ENCODE data around the gene TMEM98.

DNA sequence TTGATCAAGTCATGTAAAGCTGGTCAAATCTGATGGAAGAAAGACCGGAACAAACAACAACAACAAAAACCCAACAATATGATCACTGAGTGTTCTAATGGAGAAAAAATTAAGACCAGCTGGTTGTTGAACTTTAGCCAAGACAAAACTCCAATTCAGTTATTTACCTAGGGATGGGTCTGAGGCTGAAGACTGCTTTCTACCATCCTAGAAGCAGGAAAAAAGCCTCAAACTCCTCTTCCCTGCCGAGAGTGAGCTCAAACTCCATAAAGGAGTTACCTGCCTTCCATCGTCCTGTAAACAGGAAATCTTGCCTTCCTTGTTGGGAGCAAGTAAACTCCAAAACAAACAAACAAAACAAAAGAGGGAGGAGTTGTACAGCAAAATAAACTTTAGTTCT is 23.1 kb upstream of the TMEM98 start:
- TF ChIP-seq, protein P1, sequence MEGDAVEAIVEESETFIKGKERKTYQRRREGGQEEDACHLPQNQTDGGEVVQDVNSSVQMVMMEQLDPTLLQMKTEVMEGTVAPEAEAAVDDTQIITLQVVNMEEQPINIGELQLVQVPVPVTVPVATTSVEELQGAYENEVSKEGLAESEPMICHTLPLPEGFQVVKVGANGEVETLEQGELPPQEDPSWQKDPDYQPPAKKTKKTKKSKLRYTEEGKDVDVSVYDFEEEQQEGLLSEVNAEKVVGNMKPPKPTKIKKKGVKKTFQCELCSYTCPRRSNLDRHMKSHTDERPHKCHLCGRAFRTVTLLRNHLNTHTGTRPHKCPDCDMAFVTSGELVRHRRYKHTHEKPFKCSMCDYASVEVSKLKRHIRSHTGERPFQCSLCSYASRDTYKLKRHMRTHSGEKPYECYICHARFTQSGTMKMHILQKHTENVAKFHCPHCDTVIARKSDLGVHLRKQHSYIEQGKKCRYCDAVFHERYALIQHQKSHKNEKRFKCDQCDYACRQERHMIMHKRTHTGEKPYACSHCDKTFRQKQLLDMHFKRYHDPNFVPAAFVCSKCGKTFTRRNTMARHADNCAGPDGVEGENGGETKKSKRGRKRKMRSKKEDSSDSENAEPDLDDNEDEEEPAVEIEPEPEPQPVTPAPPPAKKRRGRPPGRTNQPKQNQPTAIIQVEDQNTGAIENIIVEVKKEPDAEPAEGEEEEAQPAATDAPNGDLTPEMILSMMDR (optimal IDR thresholded peaks at IDR 0.05 in 1 of 3, IDR thresholded peaks at IDR 0.05 in 1 of 3, conservative IDR thresholded peaks at IDR 0.05 in 1 of 3; ENCODE audit: extremely low read depth in 1 of 3, insufficient read depth in 2 of 3, low read length in 3 of 3), result no peak
- TF ChIP-seq EZH2 (IDR thresholded peaks at IDR 0.05; ENCODE audit: low read length), result no peak
